HepG2 (cell line): ENCODE measurements around the gene ANO9. TPM values are rescaled to one million over a fixed set of nuclear protein-coding genes. Genes with fewer than 3 reads are reported as not detected.

Experiments used
- ATAC-seq: fragments of 200-7000 bp; cut with Tn5 transposase; 3 replicates; pipeline ENCODE4 v1.9.1; 2020; ENCODE audit warnings: mild to moderate bottlenecking, moderate library complexity
- BruUV-seq: library from RNA; stranded (reverse); fragments of 400-500 nt; replicated peaks from 2 replicates; lab custom pipeline; 2021; lab: Mats Ljungman, UMichigan
- CTCF ChIA-PET: fragments of 300-600 bp; formaldehyde crosslinking; extraction: SDS; loops from one replicate; lab custom pipeline; 2021; ENCODE audit warnings: low total read pairs, inconsistent platforms, low intra/inter-chr PET ratio; lab: Yijun Ruan, JAX
- POLR2A ChIA-PET: fragments of 350-600 bp; sonication (Branson Sonifier 250); formaldehyde crosslinking; loops from one replicate; lab custom pipeline; 2020; ENCODE audit warnings: antibody characterized with exemption, inconsistent platforms; lab: Yijun Ruan, JAX
- DNase-seq: peaks from one replicate; pipeline ENCODE4 v3.0.0-alpha.2; 2015; ENCODE audit warnings: low spot score
- FAIRE-seq: peaks from 3 replicates; lab custom pipeline; 2011; peaks lifted over from hg19 to GRCh38; lab: Jason Lieb, UNC
- H2AFZ ChIP-seq: one replicate; pipeline ENCODE4 v1.6.1; 2011; ENCODE audit warnings: low read length, inconsistent platforms
- H3K27ac ChIP-seq: fragments of 300-600 bp; 3 replicates; pipeline ENCODE4 v1.8.0; 2011; ENCODE audit warnings: mixed run types, mild to moderate bottlenecking, mixed read lengths, low read length, inconsistent platforms; ENCODE audit not compliant: insufficient read depth; ENCODE audit errors: extremely low read length
- H3K27me3 ChIP-seq, 2 experiments: fragments of 200-600 bp in 1 of 2; 2 replicates in 1 of 2; 3 replicates in 1 of 2; pipeline versions ENCODE4 v1.6.0 to v1.8.0; 2011; ENCODE audit warnings: low read length in 2 of 2, mild to moderate bottlenecking in 2 of 2, moderate library complexity in 2 of 2, inconsistent platforms in 1 of 2; ENCODE audit not compliant: insufficient read depth in 2 of 2, control insufficient read depth in 1 of 2
- H3K36me3 ChIP-seq, 2 experiments: fragments of 200-600 bp in 1 of 2; replicated peaks in 1 of 2; 2 replicates in 1 of 2; 3 replicates in 1 of 2; pipeline versions ENCODE4 v1.5.1 to v1.8.0; 2011; ENCODE audit warnings: low read length in 2 of 2, inconsistent platforms in 1 of 2; ENCODE audit not compliant: insufficient read depth in 2 of 2, control insufficient read depth in 1 of 2
- H3K4me1 ChIP-seq: 2 replicates; pipeline ENCODE4 v1.5.1; 2012; ENCODE audit warnings: low read length, inconsistent platforms; ENCODE audit not compliant: insufficient read depth
- H3K4me2 ChIP-seq: 2 replicates; pipeline ENCODE4 v1.6.0; 2011; ENCODE audit warnings: low read depth, low read length, inconsistent platforms
- H3K4me3 ChIP-seq, 3 experiments: fragments of 200-600 bp in 1 of 3; sonication (generic), shearing (Covaris generic) in 1 of 3; replicated peaks in 1 of 3; 2 replicates each; pipeline ENCODE4 v1.5.1; 2011 to 2016; ENCODE audit warnings: low read length in 3 of 3, inconsistent platforms in 2 of 3, low read depth in 2 of 3, mild to moderate bottlenecking in 2 of 3, control low read depth in 1 of 3, mixed read lengths in 1 of 3; ENCODE audit not compliant: insufficient read depth in 1 of 3
- H3K79me2 ChIP-seq: one replicate; pipeline ENCODE4 v1.6.1; 2011; ENCODE audit warnings: low read length, inconsistent platforms; ENCODE audit not compliant: insufficient read depth
- H3K9ac ChIP-seq: 2 replicates; pipeline ENCODE4 v1.6.0; 2011; ENCODE audit warnings: mild to moderate bottlenecking, low read depth, low read length, inconsistent platforms; ENCODE audit not compliant: insufficient read depth
- H3K9me3 ChIP-seq: 2 replicates; pipeline ENCODE4 v1.5.1; 2012; ENCODE audit warnings: mild to moderate bottlenecking, low read length
- H4K20me1 ChIP-seq: 2 replicates; pipeline ENCODE4 v1.6.0; 2011; ENCODE audit warnings: inconsistent platforms, mild to moderate bottlenecking, low read length, moderate library complexity; ENCODE audit not compliant: insufficient read depth
- ATF5 ChIP-seq: sonication (generic); formaldehyde crosslinking; IDR thresholded peaks from 2 replicates; pipeline ENCODE4 v1.4.0; 2020; ENCODE audit warnings: mild to moderate bottlenecking, low read depth, missing genetic modification reagents
- NR2F6 ChIP-seq, 2 experiments: IDR thresholded peaks; 2 replicates each; pipeline ENCODE4 v1.6.1; 2016; ENCODE audit warnings: antibody characterized with exemption in 1 of 2, mild to moderate bottlenecking in 1 of 2
- PBX3 ChIP-seq: sonication (generic); formaldehyde crosslinking; IDR thresholded peaks from 2 replicates; pipeline ENCODE4 v1.8.1; 2023; ENCODE audit warnings: missing genetic modification reagents, inconsistent platforms, borderline replicate concordance
- SKI ChIP-seq: fragments of 450-650 bp; IDR thresholded peaks from one replicate; pipeline ENCODE4 v1.6.1; 2018; ENCODE audit warnings: mild to moderate bottlenecking; ENCODE audit not compliant: partially characterized antibody
- ZNF253 ChIP-seq: sonication (generic); formaldehyde crosslinking; IDR thresholded peaks from 2 replicates; pipeline ENCODE4 v1.8.0; 2022; ENCODE audit warnings: mild to moderate bottlenecking, missing genetic modification reagents, borderline replicate concordance
- WGBS: methylation state at CpG from one replicate; pipeline ENCODE4 v1.1.6; 2017; ENCODE audit warnings: low lambda C conversion rate; 5-methylcytosine and 5-hydroxymethylcytosine counted together
- in situ Hi-C: cut with HindIII; loops from 2 replicates; pipeline ENCODE4 v1.10.0; 2017; ENCODE audit warnings: low pct_unique_long_range_greater_than_20kb; ENCODE audit not compliant: extremely low pct_ligation_motif_present
- intact Hi-C: fragments of 100-400 bp; cut with micrococcal nuclease; formaldehyde crosslinking; loops from one replicate; pipeline ENCODE4 v1.10.0; 2022; ENCODE audit not compliant: unreplicated experiment
- polyA plus RNA-seq, 8 experiments: library from polyadenylated mRNA; depleted of rRNA in 3 of 8; stranded (reverse) in 7 of 8; unstranded in 1 of 8; fragments of >200 nt; fragmentation: Illumina TruSeq in 4 of 8; extraction: Trizol in 4 of 8; gene quantifications; 2 replicates each; pipeline versions ENCODE4 v1.2.1 to v1.2.3, GENCODE V29; 2011 to 2016; ENCODE audit warnings: low read depth in 4 of 8, missing spikeins in 1 of 8, mixed read lengths in 1 of 8; ENCODE audit not compliant: insufficient read depth in 1 of 8
- total RNA-seq, 5 experiments: library from RNA; depleted of rRNA; stranded (reverse); fragments of >200 nt; fragmentation: Illumina TruSeq; extraction: Trizol; gene quantifications; 2 replicates each; pipeline ENCODE4 v1.2.3, GENCODE V29; 2016; ENCODE audit warnings: low read depth in 1 of 5

ANO9 gene
- total and polyA plus RNA-seq, 2 of the 13 experiments (the other 11 are each of a cell fraction or from before 2014, with no cell fraction given), result 8.9 to 14.3 TPM

GRCh38 chr11:419248-420005 lies 22.4 kb downstream of the ANO9 start:
- 67% methylated on average over 6 of the region's 20 CpGs for WGBS
- DNase-seq (no peak), ATAC-seq (no peak), FAIRE-seq (no peak)
- H2AFZ ChIP-seq, result no peak overlapping the region
- H3K4me2 ChIP-seq, result no peak overlapping the region
- H3K9ac ChIP-seq, result no peak overlapping the region
- no peak overlapping the region for H3K4me3 ChIP-seq
- no peaks in the 10 kb centered on the region for H4K20me1 ChIP-seq
- no peaks in the 10 kb centered on the region for H3K79me2 ChIP-seq
- POLR2A ChIA-PET, result no interaction called here
- H3K4me1 ChIP-seq, result peaks cover 22% of the 10 kb centered on the region
- TF ChIP-seq PBX3 (no peak), ZNF253 (no peak), SKI (no peak)
- intact Hi-C loops (no loop called here), in situ Hi-C loops (no loop called here)
- CTCF ChIA-PET, result no interaction called here
- H3K9me3 ChIP-seq, result no peaks in the 10 kb centered on the region
- peaks cover 2 to 7% of the 10 kb centered on the region in 2 experiments; a peak in 1 of 5 replicates for H3K27me3 ChIP-seq
- no TSS peak for BruUV-seq
- H3K36me3 ChIP-seq, result no peaks in the 10 kb centered on the region
- no peak overlapping the region for H3K27ac ChIP-seq

- Histone ChIP-seq H3K27ac (no peak overlapping the region), H3K4me1 (peaks cover 29% of the 10 kb centered on the region), H4K20me1 (no peaks in the 10 kb centered on the region), H3K4me2 (no peak overlapping the region), H2AFZ (no peak overlapping the region), H3K4me3 (no peak overlapping the region), H3K79me2 (no peaks in the 10 kb centered on the region), H3K27me3 (peaks cover 2 to 7% of the 10 kb centered on the region in 2 experiments; a peak in 1 of 5 replicates), H3K9ac (no peak overlapping the region), H3K36me3 (no peaks in the 10 kb centered on the region), H3K9me3 (no peaks in the 10 kb centered on the region)
- FAIRE-seq (no peak), DNase-seq (no peak), ATAC-seq (no peak)
- ChIA-PET CTCF (no interaction called here), POLR2A (interaction anchor here (2.3 kb wide), 1 partner anchor 28 kb away, joined by 14 read pairs; no protein-coding TSS in a partner anchor)
- TSS peak; percentile 55 for BruUV-seq
- intact Hi-C loops (no loop called here), in situ Hi-C loops (no loop called here)
- 85% methylated on average over 27 of the region's 30 CpGs for WGBS
- TF ChIP-seq ATF5 (CRISPR knock-in tag) (no peak), NR2F6 (IDR thresholded peaks at IDR 0.05) (0 out of 2 replicates have a peak, but pooled peaks have one; percentile 19), NR2F6 (CRISPR knock-in tag; IDR thresholded peaks at IDR 0.05) (no peak)
- TF ChIP-seq, all 625 proteins: peak for 1
These were observed 23.2 kb downstream of the ANO9 start for GRCh38 chr11:418343-419247.
